HG03135 (cell line): ENCODE data around the gene PKP2.

Experiments
- ATAC-seq: cut with Tn5 transposase; IDR thresholded peaks from one replicate; pipeline ENCODE4 v1.9.1; 2021; ENCODE audit warnings: mild to moderate bottlenecking, moderate library complexity; ENCODE audit not compliant: unreplicated experiment

PKP2 gene

DNA sequence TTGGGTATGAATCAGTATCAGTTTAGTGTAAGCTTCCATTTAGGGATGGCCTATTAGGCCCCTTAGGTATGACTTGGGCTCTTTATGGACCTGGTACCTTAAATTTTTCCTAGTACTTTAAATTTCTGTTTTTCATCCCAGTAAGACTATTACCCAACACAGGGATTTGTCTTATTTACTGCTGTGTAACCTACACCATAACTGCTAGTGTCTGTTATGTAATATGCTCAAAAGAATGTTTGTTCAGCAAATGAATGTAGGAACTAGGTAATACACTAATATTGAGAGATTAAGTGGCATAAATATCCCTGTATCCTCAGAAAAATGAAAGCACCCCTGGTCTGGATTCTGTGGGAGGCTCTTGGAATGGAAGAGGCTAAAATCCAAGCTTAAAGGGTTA, 77.2 kb downstream of the PKP2 start:
- ATAC-seq, result no peak

- ATAC-seq, result no peak
Measured at GRCh38 chr12:32811686-32812392, 84.7 kb downstream of the PKP2 start.

DNA sequence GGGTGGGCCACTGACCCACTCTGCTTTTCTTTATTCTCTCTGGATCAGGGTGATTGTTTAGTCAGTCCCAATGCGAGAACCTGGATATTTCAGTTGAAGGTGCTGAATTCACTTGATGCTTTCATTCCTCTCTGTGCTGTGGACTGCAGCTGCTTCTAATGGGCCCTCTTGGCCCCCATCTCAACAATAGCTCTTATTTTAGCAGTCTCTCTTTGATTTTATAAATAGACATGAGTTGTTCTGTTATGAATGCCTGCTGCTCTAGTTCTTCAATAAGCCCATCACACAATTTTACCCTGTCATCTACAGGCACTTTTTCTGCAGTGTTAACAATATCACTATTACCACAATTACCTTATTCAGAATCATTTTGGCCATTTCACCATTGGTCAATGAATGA, 86.7 kb downstream of the PKP2 start:
- no peak for ATAC-seq

DNA sequence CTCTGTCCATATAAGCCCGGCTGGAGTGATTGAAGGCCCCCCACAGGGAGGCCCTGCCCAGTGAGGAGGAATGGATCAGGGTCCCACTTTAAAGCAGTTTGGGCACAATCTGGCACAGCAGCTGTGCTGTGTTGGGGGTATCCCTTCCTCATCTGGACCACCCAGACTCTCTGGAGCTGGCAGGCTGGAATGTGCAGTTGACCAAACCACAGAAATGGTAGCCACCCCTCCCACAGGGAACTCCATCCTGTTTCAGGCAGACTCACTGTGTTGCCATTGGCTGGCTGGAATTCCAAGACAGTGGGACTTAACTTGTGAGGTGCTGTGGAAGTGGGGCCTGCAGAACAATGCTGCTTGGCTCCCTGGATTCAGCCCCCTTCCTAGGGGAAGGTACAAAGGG, 87.4 kb downstream of the PKP2 start:
- ATAC-seq, result no peak

DNA sequence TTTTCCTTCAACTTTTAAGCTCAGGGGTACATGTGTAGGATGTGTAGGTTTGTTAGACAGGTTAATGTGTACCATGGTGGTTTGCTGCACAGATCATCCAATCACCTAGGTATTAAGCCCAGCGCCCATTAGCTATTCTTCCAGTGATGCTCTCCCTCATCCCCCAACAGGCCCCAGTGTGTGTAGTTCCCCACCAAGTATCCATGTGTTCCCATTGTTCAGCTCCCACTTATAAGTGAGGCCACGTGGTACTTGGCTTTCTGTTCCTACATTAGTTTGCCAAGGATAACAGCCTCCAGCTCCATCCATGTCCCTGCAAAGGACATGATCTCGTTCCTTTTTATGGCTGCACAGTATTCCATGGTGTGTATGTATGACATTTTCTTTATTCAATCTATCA, 92.3 kb downstream of the PKP2 start:
- no peak for ATAC-seq

DNA sequence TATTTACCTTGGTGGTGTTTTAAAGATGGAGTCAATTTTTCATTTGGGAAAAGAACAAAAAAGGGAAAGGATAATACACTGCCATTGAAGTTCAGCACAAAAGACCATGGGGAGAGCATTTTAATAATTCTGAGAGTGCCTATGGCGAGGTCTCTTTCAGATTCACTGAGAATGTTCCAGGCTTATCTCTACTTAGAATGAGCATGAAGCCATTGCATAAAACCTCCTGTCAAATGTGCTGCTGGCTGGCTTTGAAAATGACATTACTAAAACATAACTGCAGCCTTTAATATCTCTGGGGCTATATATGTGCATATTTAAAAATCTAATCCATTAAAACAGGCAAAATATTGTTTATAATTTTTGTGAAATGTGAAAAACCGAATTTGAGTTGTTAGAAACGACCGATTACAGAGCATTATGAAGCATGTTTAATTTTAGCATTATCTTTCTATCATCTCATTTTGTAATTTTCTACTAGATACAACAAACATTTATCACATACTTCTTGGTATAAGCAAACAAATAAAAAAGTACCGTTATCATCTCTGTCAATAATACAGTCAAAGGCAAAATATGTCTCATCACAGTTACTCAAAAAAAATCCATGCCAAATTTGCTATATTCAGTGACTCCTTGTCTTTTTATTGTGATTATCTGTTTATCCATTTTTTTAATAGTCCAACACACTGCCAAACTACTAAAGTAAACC, 95.2 kb downstream of the PKP2 start:
- ATAC-seq, result no peak

GRCh38 chr12:32794281-32794680, 102.3 kb downstream of the PKP2 start:
- no peak for ATAC-seq

- no peak for ATAC-seq
Measured at GRCh38 chr12:32789916-32790315, 106.7 kb downstream of the PKP2 start.

DNA sequence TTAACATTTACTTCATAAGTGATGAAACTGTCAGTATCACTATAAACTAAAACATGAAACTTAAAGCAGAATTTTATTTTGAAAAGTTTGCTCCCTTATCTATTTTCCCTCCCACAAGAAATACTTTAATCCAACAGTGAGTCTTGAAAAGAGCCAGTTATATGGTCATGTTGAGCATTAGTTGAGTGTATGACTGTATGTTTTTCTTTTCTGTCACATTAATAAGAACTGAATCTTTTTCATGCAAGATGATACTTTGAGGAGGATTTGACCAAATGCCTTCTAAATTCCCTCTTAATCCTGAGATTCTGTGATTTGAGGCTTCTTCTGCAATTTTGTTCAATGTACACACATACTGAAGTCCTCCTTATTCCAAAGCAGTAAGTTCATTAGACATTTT, 107.1 kb downstream of the PKP2 start:
- no peak for ATAC-seq

GRCh38 chr12:32788405-32788804, 108.2 kb downstream of the PKP2 start:
- ATAC-seq, result no peak

DNA sequence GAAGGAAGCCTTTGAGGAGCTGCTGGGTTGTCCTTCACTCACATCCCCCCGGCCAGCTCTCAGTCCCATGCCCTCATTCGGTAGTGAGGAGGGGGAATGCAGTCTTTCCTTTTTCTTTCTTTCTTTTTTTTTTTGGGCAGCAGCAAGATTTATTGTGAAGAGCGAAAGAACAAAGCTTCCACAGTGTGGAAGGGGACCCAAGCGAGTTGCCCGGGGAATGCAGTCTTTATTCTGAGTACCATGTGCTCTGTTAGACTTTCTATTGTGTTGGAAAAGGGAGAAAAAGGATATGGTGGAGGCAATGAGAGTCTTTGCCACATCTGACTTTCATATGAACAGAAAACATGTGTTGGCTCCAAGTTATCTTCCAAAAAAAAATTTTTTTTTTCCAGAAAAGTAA, 111.0 kb downstream of the PKP2 start:
- no peak for ATAC-seq

DNA sequence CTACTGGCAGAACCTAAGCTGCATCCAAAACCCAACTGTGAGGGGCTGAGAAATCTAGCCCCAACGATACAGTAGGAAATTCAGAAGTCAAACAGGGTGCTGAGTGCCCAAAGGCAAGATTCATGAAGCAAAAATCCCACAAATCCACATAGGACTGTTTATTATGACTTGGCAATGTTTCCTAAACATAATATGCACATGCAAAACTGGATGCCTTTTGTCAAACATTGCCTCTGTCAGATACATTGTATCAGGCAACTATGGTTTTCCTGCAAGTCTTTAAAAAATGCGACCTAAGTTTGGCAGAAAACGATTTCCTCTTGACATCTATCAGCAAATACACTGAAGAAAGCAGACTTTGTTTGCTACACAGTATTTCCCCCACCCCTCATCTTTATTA, 113.5 kb downstream of the PKP2 start:
- ATAC-seq, result no peak

GRCh38 chr12:32780071-32780470, 116.5 kb downstream of the PKP2 start:
- ATAC-seq, result no peak

GRCh38 chr12:32777691-32778175, 118.8 kb downstream of the PKP2 start:
- ATAC-seq, result no peak

DNA sequence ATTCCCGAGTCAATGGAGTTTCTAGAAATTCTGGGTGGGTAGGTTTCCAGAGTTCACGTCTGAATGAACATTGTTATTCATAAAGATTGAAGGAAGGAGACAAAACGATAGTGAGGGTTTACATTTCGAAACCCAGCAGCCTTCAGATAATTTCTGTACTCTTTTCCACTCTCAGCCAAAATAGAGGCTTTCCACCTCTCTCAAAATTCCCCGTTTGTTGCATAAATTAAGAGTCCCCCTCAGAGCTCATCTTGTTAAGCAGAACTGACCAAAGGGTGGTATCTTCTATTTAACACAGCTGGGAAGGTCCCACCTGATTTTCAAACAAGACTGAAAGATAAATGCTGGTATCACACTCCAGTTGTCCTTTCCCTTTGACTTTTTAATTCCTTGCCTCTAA, 119.4 kb downstream of the PKP2 start:
- no peak for ATAC-seq

GRCh38 chr12:32776258-32776657, 120.3 kb downstream of the PKP2 start:
- no peak for ATAC-seq

- ATAC-seq, result no peak
Measured at GRCh38 chr12:32773691-32774090, 122.9 kb downstream of the PKP2 start.

GRCh38 chr12:32770141-32770540, 126.4 kb downstream of the PKP2 start:
- no peak for ATAC-seq

GRCh38 chr12:32768518-32768917, 128.1 kb downstream of the PKP2 start:
- ATAC-seq, result no peak

GRCh38 chr12:32765906-32766305, 130.7 kb downstream of the PKP2 start:
- no peak for ATAC-seq

DNA sequence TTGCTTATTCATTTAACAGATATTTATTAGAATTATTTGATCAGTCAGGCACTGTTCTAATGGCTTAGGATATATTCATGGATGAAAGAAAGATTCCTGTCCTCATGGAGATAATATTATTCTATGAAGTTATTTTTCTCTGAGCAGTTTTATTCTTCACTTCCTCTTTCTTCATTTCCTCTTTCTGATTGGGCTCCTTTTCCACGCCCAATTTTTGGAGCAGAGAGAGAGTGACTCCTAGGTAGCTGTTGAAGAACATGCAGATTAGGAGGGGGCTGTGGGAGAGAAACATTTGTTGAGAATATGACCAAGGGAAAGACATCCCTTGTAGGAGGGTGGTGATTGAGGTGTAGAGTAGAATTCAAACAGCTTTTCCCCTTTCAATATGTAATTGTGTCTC, 134.9 kb downstream of the PKP2 start:
- no peak for ATAC-seq

DNA sequence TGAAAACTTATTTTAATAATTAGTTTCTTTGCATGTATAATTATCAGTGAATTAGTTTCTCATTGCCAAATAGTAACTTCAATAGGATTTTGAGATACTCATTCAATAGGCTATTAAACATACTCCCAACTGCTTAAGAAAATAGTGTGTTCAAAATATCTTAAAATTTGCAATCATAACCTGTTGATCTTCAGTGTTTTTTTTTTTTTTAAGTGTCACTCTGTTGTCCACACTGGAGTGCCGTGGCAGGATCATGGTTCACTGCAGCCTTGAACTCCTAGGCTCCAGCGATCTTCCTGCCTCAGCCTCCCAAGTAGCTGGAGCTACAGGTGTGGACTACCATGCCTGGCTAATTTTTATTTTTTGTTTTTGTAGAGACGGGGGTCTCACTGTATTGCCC, 139.4 kb downstream of the PKP2 start:
- no peak for ATAC-seq
